Cardiac muscle cell (in vitro differentiated cells and primary cell): ENCODE data around the gene IMPG1. TPM values are rescaled to one million over a fixed set of nuclear protein-coding genes. Genes with fewer than 3 reads are reported as not detected.
A peak's percentile ranks its signal among the peaks of the same experiment; 100 is the strongest.
"Not testable (repeated sequence)": the region's sequence is repeated elsewhere in the genome, so short reads cannot be mapped to it uniquely, and the experiment has no call there.

Experiments used
- DNase-seq, 2 donors: peaks; one replicate each; pipeline versions ENCODE4 v3.0.0 to v3.0.0-alpha.2; 2010 to 2017; ENCODE audit warnings: low read depth in 1 of 2, low spot score in 1 of 2
- H3K27ac ChIP-seq: fragments of 200-600 bp; sonication (generic); 2 replicates; pipeline ENCODE4 v1.5.1; 2016
- H3K27me3 ChIP-seq: fragments of 200-600 bp; sonication (generic); 2 replicates; pipeline ENCODE4 v1.6.0; 2016; ENCODE audit warnings: control low read depth
- H3K36me3 ChIP-seq: fragments of 200-600 bp; sonication (generic); 2 replicates; pipeline ENCODE4 v1.5.1; 2016; ENCODE audit warnings: control low read depth
- H3K4me1 ChIP-seq: fragments of 200-600 bp; sonication (generic); 2 replicates; pipeline ENCODE4 v1.8.1; 2017; ENCODE audit warnings: low read depth, mild to moderate bottlenecking, mixed run types
- H3K4me3 ChIP-seq: fragments of 200-600 bp; sonication (generic); 2 replicates; pipeline ENCODE4 v1.5.1; 2016; ENCODE audit warnings: mild to moderate bottlenecking
- H3K9me3 ChIP-seq: fragments of 200-600 bp; sonication (generic); 2 replicates; pipeline ENCODE4 v1.5.1; 2017; ENCODE audit warnings: low read depth, mild to moderate bottlenecking, control low read depth
- polyA plus RNA-seq: library from polyadenylated mRNA; unstranded; fragments of >200 nt; fragmentation: Nextera tagmentation; extraction: Ambion mirVana; gene quantifications from 2 replicates; pipeline ENCODE4 v1.2.1, GENCODE V29; 2016
- total RNA-seq: library from RNA; depleted of rRNA; stranded (reverse); fragments of >200 nt; gene quantifications from 2 replicates; pipeline ENCODE4 v1.2.3, GENCODE V29; 2016
- TF ChIP-seq, protein P1 (sequence below): IDR thresholded peaks from 2 replicates; pipeline ENCODE4 v1.5.1; 2012; ENCODE audit warnings: low read depth, mild to moderate bottlenecking, low read length

The IMPG1 gene
- total and polyA plus RNA-seq, 2 experiments from 2014 or later, result 0.71 to 0.84 TPM

DNA sequence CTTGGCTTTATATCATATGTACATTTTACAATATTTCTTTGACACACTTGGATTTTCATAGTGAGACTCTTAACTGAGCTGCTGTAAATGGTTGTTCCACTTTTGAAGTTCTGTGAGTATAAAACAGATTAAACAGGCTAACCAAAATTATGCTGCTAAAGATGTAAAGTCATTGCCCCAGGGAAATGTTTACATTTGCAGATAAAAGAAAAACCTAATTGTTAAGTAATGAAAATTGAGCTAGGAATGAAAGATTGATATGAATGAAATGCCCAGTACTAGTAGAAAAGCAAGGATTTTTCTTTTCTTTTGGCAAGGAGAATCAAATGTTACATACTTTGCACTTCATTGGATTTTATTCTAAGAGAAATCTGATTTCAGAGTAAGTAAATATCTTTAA is 159.4 kb downstream of the IMPG1 start:
- Histone ChIP-seq H3K27me3 (no peaks in the 10 kb centered on the region), H3K4me3 (no peak overlapping the region), H3K4me1 (peaks cover 7% of the 10 kb centered on the region), H3K27ac (no peak overlapping the region), H3K36me3 (peaks cover 20% of the 10 kb centered on the region), H3K9me3 (no peaks in the 10 kb centered on the region)
- TF ChIP-seq, protein P1, sequence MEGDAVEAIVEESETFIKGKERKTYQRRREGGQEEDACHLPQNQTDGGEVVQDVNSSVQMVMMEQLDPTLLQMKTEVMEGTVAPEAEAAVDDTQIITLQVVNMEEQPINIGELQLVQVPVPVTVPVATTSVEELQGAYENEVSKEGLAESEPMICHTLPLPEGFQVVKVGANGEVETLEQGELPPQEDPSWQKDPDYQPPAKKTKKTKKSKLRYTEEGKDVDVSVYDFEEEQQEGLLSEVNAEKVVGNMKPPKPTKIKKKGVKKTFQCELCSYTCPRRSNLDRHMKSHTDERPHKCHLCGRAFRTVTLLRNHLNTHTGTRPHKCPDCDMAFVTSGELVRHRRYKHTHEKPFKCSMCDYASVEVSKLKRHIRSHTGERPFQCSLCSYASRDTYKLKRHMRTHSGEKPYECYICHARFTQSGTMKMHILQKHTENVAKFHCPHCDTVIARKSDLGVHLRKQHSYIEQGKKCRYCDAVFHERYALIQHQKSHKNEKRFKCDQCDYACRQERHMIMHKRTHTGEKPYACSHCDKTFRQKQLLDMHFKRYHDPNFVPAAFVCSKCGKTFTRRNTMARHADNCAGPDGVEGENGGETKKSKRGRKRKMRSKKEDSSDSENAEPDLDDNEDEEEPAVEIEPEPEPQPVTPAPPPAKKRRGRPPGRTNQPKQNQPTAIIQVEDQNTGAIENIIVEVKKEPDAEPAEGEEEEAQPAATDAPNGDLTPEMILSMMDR, result no peak
- DNase-seq, result no peak

- Histone ChIP-seq H3K27me3 (no peaks in the 10 kb centered on the region), H3K4me1 (peaks cover 3% of the 10 kb centered on the region), H3K27ac (no peak overlapping the region), H3K36me3 (peaks cover 6% of the 10 kb centered on the region), H3K4me3 (no peak overlapping the region), H3K9me3 (no peaks in the 10 kb centered on the region)
- DNase-seq, result no peak
- TF ChIP-seq, protein P1, result no peak
These were observed 165.0 kb downstream of the IMPG1 start for GRCh38 chr6:75907444-75907843.

DNA sequence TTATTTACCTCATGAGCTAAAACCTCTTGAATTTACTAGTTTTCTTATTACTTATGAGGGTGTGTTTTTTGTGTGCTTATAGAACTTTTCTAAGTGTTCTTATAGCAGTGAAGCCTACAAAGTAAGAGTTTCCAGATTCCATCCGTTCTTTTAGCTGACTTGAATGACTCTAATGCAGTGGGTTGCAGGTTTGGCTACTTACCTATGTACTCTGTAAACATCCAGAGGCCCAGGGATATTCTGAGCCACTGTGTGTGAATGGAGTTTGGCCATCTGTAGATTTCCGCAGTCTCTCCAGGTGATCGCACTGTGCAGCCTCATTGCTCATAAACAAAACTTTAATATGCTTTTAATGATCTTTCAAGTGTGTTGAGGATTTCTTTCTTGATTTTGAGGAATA is 165.6 kb downstream of the IMPG1 start:
- no peak for DNase-seq
- Histone ChIP-seq H3K27ac (peak overlapping the region; percentile 39), H3K27me3 (no peaks in the 10 kb centered on the region), H3K9me3 (no peaks in the 10 kb centered on the region), H3K36me3 (peaks cover 6% of the 10 kb centered on the region), H3K4me1 (no peaks in the 10 kb centered on the region), H3K4me3 (no peak overlapping the region)
- TF ChIP-seq, protein P1, result no peak

DNA sequence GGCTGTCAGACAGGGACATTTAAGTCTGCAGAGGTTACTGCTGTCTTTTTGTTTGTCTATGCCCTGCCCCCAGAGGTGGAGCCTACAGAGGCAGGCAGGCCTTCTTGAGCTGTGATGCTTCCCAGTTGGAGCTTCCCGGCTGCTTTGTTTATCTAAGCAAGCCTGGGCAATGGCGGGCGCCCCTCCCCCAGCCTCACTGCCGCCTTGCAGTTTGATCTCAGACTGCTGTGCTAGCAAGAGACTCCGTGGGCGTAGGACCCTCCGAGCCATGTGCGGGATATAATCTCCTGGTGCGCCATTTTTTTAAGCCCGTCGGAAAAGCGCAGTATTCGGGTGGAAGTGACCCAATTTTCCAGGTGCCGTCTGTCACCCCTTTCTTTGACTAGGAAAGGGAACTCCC is 167.3 kb downstream of the IMPG1 start:
- H3K36me3 ChIP-seq, H3K4me1 ChIP-seq, H3K27me3 ChIP-seq, H3K27ac ChIP-seq, H3K4me3 ChIP-seq, H3K9me3 ChIP-seq, DNase-seq: not testable (repeated sequence)

DNA sequence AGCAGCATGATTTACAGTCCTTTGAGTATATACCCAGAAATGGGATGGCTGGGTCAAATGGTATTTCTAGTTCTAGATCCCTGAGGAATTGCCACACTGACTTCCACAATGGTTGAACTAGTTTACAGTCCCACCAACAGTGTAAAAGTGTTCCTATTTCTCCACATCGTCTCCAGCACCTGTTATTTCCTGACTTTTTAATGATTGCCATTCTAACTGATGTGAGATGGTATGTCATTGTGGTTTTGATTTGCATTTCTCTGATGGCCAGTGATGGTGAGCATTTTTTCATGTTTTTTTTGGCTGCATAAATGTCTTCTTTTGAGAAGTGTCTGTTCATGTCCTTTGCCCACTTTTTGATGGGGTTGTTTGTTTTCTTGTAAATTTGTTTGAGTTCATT is 172.2 kb downstream of the IMPG1 start:
- H3K27me3 ChIP-seq, H3K4me3 ChIP-seq, H3K4me1 ChIP-seq, H3K27ac ChIP-seq, H3K9me3 ChIP-seq, DNase-seq, H3K36me3 ChIP-seq: not testable (repeated sequence)

GRCh38 chr6:75896526-75896925 is 175.9 kb downstream of the IMPG1 start:
- TF ChIP-seq, protein P1, result no peak
- H3K4me3 ChIP-seq, result no peak overlapping the region

GRCh38 chr6:75893776-75894152 is 178.7 kb downstream of the IMPG1 start:
- peak in 1 of 2 donors; percentile 6 for DNase-seq
- Histone ChIP-seq H3K4me3 (no peak overlapping the region), H3K4me1 (peaks cover 10% of the 10 kb centered on the region), H3K36me3 (peaks cover 18% of the 10 kb centered on the region), H3K9me3 (no peaks in the 10 kb centered on the region), H3K27ac (peak overlapping the region; percentile 57), H3K27me3 (no peaks in the 10 kb centered on the region)
- TF ChIP-seq, protein P1, result no peak

More at GRCh38 chr6:75896526-75896925, 175.9 kb downstream of the IMPG1 start:
- Histone ChIP-seq H3K27me3 (no peaks in the 10 kb centered on the region), H3K36me3 (peaks cover 16% of the 10 kb centered on the region), H3K4me1 (peaks cover 10% of the 10 kb centered on the region), H3K27ac (no peak overlapping the region), H3K9me3 (no peaks in the 10 kb centered on the region)
- DNase-seq, result no peak
